Smooth muscle cell (in vitro differentiated cells): ENCODE data around the gene CDC45. TPM values are rescaled to one million over a fixed set of nuclear protein-coding genes. Genes with fewer than 3 reads are reported as not detected.

ENCODE experiments used
- DNase-seq: peaks from one replicate; lab custom pipeline; 2025; ENCODE audit not compliant: unreplicated experiment; lab: John Stamatoyannopoulos, UW
- H2AFZ ChIP-seq: fragments of 200-600 bp; sonication (generic); 2 replicates; pipeline ENCODE4 v1.6.0; 2016; ENCODE audit warnings: antibody characterized with exemption, low read depth, mild to moderate bottlenecking
- H3F3A ChIP-seq: fragments of 200-600 bp; sonication (generic); 2 replicates; pipeline ENCODE4 v1.6.0; 2017; ENCODE audit warnings: antibody characterized with exemption, low read depth
- H3K27ac ChIP-seq: fragments of 200-600 bp; sonication (generic); 2 replicates; pipeline ENCODE4 v1.5.1; 2016; ENCODE audit warnings: low read depth, mild to moderate bottlenecking
- H3K27me3 ChIP-seq: fragments of 200-600 bp; sonication (generic); 2 replicates; pipeline ENCODE4 v1.6.1; 2016; ENCODE audit warnings: low read depth, mild to moderate bottlenecking
- H3K36me3 ChIP-seq: fragments of 200-600 bp; sonication (generic); 2 replicates; pipeline ENCODE4 v1.5.1; 2016; ENCODE audit warnings: low read depth
- H3K4me1 ChIP-seq: fragments of 200-600 bp; sonication (generic); 2 replicates; pipeline ENCODE4 v1.5.1; 2016; ENCODE audit warnings: low read depth
- H3K4me2 ChIP-seq: fragments of 200-600 bp; sonication (generic); 2 replicates; pipeline ENCODE4 v1.6.0; 2016; ENCODE audit warnings: mild to moderate bottlenecking
- H3K4me3 ChIP-seq: fragments of 200-600 bp; sonication (generic); 2 replicates; pipeline ENCODE4 v1.5.1; 2016; ENCODE audit warnings: mild to moderate bottlenecking
- H3K79me2 ChIP-seq: fragments of 200-600 bp; sonication (generic); 2 replicates; pipeline ENCODE4 v1.6.0; 2016; ENCODE audit warnings: low read depth, mild to moderate bottlenecking
- H3K9ac ChIP-seq: fragments of 200-600 bp; sonication (generic); 2 replicates; pipeline ENCODE4 v1.6.0; 2016; ENCODE audit warnings: low read depth
- H3K9me3 ChIP-seq: fragments of 200-600 bp; sonication (generic); replicated peaks from 2 replicates; pipeline ENCODE4 v1.5.1; 2016; ENCODE audit warnings: low read depth
- H4K20me1 ChIP-seq: fragments of 200-600 bp; sonication (generic); 2 replicates; pipeline ENCODE4 v1.6.0; 2016; ENCODE audit warnings: low read depth
- WGBS: methylation state at CpG from one replicate; pipeline ENCODE4 v1.1.7; 2016; ENCODE audit warnings: low lambda C conversion rate; 5-methylcytosine and 5-hydroxymethylcytosine counted together
- polyA plus RNA-seq: library from polyadenylated mRNA; unstranded; fragments of >200 nt; fragmentation: Nextera tagmentation; extraction: Ambion mirVana; gene quantifications from 2 replicates; pipeline ENCODE4 v1.2.1, GENCODE V29; 2016
- total RNA-seq: library from RNA; depleted of rRNA; stranded (reverse); fragments of >200 nt; gene quantifications from 2 replicates; pipeline ENCODE4 v1.2.3, GENCODE V29; 2014
- TF ChIP-seq, protein P1 (sequence below): fragments of 200-600 bp; sonication (generic); IDR thresholded peaks from 2 replicates; pipeline ENCODE4 v1.5.1; 2017; ENCODE audit warnings: borderline replicate concordance, mild to moderate bottlenecking, antibody characterized with exemption; ENCODE audit not compliant: insufficient read depth, poor library complexity, severe bottlenecking

Gene CDC45
- total and polyA plus RNA-seq, 2 experiments from 2014 or later: 9.3 to 13.7 TPM

DNA sequence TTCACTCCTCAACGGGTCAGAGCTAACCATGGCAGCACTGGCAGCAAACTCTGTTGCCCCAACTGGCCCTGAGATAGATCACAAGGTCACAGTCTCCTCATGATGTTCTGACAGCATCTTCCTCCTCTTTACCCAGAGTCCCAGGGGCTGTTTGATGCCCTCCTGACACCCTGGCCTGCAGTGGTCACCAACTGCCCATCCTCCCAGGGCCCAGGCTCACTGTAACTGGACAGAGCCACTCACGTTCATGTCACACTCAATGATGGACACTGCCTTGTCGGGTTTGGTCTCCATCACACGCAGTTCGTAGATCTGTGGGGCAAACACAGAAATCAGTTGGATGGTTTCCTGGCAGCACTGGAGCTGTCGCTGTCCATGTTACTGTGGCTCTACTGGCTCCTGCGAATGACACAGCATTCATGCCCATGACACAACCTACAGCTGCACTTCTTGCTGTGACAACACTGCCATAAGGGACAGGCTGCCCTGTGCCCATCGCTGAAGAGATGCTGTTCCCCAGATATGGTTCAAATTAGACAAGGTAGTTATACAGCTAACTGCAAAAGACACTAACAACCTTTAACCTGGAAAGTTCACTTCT lies 21.8 kb upstream of the CDC45 start:
- TF ChIP-seq, protein P1, sequence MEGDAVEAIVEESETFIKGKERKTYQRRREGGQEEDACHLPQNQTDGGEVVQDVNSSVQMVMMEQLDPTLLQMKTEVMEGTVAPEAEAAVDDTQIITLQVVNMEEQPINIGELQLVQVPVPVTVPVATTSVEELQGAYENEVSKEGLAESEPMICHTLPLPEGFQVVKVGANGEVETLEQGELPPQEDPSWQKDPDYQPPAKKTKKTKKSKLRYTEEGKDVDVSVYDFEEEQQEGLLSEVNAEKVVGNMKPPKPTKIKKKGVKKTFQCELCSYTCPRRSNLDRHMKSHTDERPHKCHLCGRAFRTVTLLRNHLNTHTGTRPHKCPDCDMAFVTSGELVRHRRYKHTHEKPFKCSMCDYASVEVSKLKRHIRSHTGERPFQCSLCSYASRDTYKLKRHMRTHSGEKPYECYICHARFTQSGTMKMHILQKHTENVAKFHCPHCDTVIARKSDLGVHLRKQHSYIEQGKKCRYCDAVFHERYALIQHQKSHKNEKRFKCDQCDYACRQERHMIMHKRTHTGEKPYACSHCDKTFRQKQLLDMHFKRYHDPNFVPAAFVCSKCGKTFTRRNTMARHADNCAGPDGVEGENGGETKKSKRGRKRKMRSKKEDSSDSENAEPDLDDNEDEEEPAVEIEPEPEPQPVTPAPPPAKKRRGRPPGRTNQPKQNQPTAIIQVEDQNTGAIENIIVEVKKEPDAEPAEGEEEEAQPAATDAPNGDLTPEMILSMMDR: no peak
- Histone ChIP-seq H3K27me3 (no peaks in the 10 kb centered on the region), H3K4me2 (no peak overlapping the region), H3K9me3 (no peaks in the 10 kb centered on the region), H3F3A (no peaks in the 10 kb centered on the region), H4K20me1 (no peaks in the 10 kb centered on the region), H2AFZ (no peak overlapping the region), H3K4me3 (no peak overlapping the region), H3K27ac (no peak overlapping the region), H3K9ac (no peak overlapping the region), H3K79me2 (no peaks in the 10 kb centered on the region), H3K4me1 (no peaks in the 10 kb centered on the region), H3K36me3 (no peaks in the 10 kb centered on the region)
- DNase-seq: no peak
- WGBS: 99% methylated on average over 8 of the region's 8 CpGs

DNA sequence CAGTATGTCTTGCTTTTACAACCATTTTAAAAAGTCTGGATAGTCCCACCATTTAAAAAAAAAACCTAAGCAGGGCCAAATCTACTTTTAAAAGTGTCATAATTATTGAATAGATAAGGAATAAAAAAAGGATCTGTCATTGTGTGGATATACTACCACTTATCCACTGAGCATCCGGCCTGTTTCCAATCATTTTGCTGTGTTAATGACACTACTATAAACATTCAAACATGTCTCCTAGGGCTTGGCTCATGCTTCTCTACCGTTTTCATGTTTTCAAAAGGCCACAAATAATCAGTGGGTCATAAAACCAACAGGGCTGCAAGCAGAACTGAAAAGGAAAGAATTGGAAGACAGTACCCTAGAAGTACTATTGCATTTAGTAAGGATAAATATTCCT lies 19.7 kb upstream of the CDC45 start:
- no peaks in the 10 kb centered on the region for H3K4me1 ChIP-seq
- no peaks in the 10 kb centered on the region for H3K36me3 ChIP-seq
- H3K4me3 ChIP-seq: no peak overlapping the region
- peaks cover 7% of the 10 kb centered on the region for H4K20me1 ChIP-seq
- no peaks in the 10 kb centered on the region for H3K9me3 ChIP-seq
- no peak for DNase-seq
- no peaks in the 10 kb centered on the region for H3K79me2 ChIP-seq
- WGBS: 90% methylated on average over 2 of the region's 2 CpGs
- H3K27ac ChIP-seq: no peak overlapping the region
- no peak overlapping the region for H3K4me2 ChIP-seq
- no peaks in the 10 kb centered on the region for H3F3A ChIP-seq
- TF ChIP-seq, protein P1: no peak
- H3K27me3 ChIP-seq: no peaks in the 10 kb centered on the region
- H3K9ac ChIP-seq: no peak overlapping the region
- H2AFZ ChIP-seq: no peak overlapping the region

DNA sequence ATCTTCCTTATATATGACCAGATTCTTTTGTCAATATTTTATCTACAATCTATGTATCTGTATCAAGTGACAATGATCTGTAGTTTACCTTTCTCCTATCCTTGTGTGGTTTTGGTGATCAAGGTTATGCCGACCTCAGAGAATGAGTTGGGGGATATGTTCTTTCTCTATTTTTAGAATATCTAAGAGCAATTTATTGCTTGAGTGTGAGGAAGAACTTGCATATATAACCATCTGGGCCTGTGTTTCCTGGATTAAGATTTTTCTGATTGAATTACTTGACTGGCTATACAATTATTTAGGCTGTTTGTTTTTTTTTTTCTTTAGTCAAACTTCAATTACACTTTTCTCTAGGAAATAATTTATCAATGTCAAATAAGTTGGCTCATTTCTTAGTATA lies 18.2 kb upstream of the CDC45 start:
- no peak overlapping the region for H3K4me3 ChIP-seq
- no peaks in the 10 kb centered on the region for H3F3A ChIP-seq
- no peak overlapping the region for H3K4me2 ChIP-seq
- no peak overlapping the region for H3K9ac ChIP-seq
- no peak overlapping the region for H3K27ac ChIP-seq
- DNase-seq: no peak
- H3K36me3 ChIP-seq: no peaks in the 10 kb centered on the region
- 97% methylated on average over 1 of the region's 1 CpG for WGBS
- H4K20me1 ChIP-seq: peaks cover 7% of the 10 kb centered on the region
- no peaks in the 10 kb centered on the region for H3K9me3 ChIP-seq
- H2AFZ ChIP-seq: no peak overlapping the region
- H3K27me3 ChIP-seq: no peaks in the 10 kb centered on the region
- TF ChIP-seq, protein P1: no peak
- no peaks in the 10 kb centered on the region for H3K4me1 ChIP-seq
- H3K79me2 ChIP-seq: no peaks in the 10 kb centered on the region

DNA sequence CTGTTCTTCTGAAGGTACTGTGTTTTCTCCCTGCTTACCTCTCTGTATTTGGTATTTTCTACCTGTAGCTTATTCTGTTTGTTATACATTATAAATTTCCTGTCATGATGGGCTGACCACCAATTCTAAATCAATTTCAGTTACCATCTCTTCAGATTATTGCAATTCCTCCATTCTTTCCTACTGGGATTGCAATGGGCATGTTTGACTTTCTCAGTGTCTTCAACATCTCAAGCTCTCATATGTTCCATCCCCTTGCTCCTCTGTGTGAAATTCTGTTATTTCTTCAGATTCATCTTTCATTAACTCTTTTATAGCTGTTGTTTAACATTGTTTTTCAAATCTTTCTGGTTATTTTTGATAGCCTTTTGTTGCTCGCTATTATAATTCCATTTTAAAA lies 16.7 kb upstream of the CDC45 start:
- peak overlapping the region; percentile 60 for H3K27ac ChIP-seq
- no peak overlapping the region for H3K9ac ChIP-seq
- no peaks in the 10 kb centered on the region for H3F3A ChIP-seq
- no peak for DNase-seq
- no peak overlapping the region for H3K4me3 ChIP-seq
- no peaks in the 10 kb centered on the region for H3K27me3 ChIP-seq
- no peak overlapping the region for H3K4me2 ChIP-seq
- no peaks in the 10 kb centered on the region for H3K36me3 ChIP-seq
- H2AFZ ChIP-seq: no peak overlapping the region
- H3K4me1 ChIP-seq: no peaks in the 10 kb centered on the region
- WGBS: 100% methylated on average over 1 of the region's 1 CpG
- H4K20me1 ChIP-seq: peaks cover 7% of the 10 kb centered on the region
- TF ChIP-seq, protein P1: no peak
- H3K9me3 ChIP-seq: no peaks in the 10 kb centered on the region
- H3K79me2 ChIP-seq: no peaks in the 10 kb centered on the region
